ENCODE results near the gene PDGFD.

The PDGFD gene

GRCh38 chr11:103946793-103947545 is 217.0 kb downstream of the PDGFD start:
- no peak for DNase-seq

GRCh38 chr11:103944251-103944940 is 219.6 kb downstream of the PDGFD start:
- DNase-seq, result no peak

- no peak for DNase-seq
Observed at GRCh38 chr11:103942646-103943045, 221.3 kb downstream of the PDGFD start.

GRCh38 chr11:103940551-103940950 is 223.4 kb downstream of the PDGFD start:
- no peak for DNase-seq

- no peak for DNase-seq
Observed at GRCh38 chr11:103939694-103940093, 224.3 kb downstream of the PDGFD start.

- DNase-seq, result peak in 1 of 2 experiments; percentile 42
Observed at GRCh38 chr11:103936059-103936458, 227.9 kb downstream of the PDGFD start.

GRCh38 chr11:103935219-103935618 is 228.7 kb downstream of the PDGFD start:
- no peak for DNase-seq

- DNase-seq, result no peak
Observed at GRCh38 chr11:103929170-103929903, 234.6 kb downstream of the PDGFD start.

GRCh38 chr11:103928802-103929161 is 235.2 kb downstream of the PDGFD start:
- DNase-seq, result no peak

GRCh38 chr11:103928040-103928801 is 235.7 kb downstream of the PDGFD start:
- no peak for DNase-seq

- DNase-seq, result peak in 1 of 2 experiments; percentile 67
Observed at GRCh38 chr11:103927535-103927934, 236.4 kb downstream of the PDGFD start.

- no peak for DNase-seq
Observed at GRCh38 chr11:103926990-103927389, 237.0 kb downstream of the PDGFD start.

GRCh38 chr11:103924166-103925013 is 239.6 kb downstream of the PDGFD start:
- no peak for DNase-seq

GRCh38 chr11:103923451-103923931 is 240.5 kb downstream of the PDGFD start:
- no peak for DNase-seq

- DNase-seq, result no peak
Observed at GRCh38 chr11:103920933-103921332, 243.0 kb downstream of the PDGFD start.

GRCh38 chr11:103920449-103920848 is 243.5 kb downstream of the PDGFD start:
- DNase-seq, result no peak

GRCh38 chr11:103910721-103911120 is 253.2 kb downstream of the PDGFD start:
- no peak for DNase-seq

GRCh38 chr11:103907548-103908455 is 256.1 kb downstream of the PDGFD start:
- DNase-seq, result no peak

- no peak for DNase-seq
Observed at GRCh38 chr11:103907136-103907535, 256.8 kb downstream of the PDGFD start.

- DNase-seq, result no peak
Observed at GRCh38 chr11:103906291-103906867, 257.6 kb downstream of the PDGFD start.
